ENCODE results near the gene ZC2HC1C. TPM values are rescaled to one million over a fixed set of nuclear protein-coding genes. Genes with fewer than 3 reads are reported as not detected.

The ZC2HC1C gene
- total RNA-seq, 2 experiments from 2014 or later = 0.22 to 0.30 TPM

DNA sequence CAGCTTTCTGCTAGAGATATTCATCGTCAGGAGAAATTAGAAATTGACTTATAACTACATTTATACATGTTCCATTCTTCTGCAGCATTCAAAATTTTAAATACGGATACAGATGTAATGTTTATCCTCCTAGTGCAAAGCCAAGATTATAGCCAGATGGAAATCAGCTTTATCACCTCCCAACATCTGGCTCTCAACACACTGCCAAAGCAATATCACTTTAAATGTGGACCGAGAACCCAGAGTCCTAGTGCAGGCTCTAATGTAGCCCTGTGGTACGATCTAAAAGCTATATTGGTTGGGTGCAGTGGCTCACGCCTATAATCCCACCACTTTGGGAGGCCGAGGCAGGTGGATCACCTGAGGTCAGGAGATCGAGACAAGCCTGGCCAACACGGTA lies 24.7 kb upstream of the ZC2HC1C start:
- TF ChIP-seq, protein P1, sequence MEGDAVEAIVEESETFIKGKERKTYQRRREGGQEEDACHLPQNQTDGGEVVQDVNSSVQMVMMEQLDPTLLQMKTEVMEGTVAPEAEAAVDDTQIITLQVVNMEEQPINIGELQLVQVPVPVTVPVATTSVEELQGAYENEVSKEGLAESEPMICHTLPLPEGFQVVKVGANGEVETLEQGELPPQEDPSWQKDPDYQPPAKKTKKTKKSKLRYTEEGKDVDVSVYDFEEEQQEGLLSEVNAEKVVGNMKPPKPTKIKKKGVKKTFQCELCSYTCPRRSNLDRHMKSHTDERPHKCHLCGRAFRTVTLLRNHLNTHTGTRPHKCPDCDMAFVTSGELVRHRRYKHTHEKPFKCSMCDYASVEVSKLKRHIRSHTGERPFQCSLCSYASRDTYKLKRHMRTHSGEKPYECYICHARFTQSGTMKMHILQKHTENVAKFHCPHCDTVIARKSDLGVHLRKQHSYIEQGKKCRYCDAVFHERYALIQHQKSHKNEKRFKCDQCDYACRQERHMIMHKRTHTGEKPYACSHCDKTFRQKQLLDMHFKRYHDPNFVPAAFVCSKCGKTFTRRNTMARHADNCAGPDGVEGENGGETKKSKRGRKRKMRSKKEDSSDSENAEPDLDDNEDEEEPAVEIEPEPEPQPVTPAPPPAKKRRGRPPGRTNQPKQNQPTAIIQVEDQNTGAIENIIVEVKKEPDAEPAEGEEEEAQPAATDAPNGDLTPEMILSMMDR (IDR thresholded peaks at IDR 0.05) = no peak
- ATAC-seq (ENCODE audit: poor library complexity) (no peak), DNase-seq (no peak)
- Mint-ChIP-seq H3K36me3 (ENCODE audit: low read depth) (peaks cover 66% of the 10 kb centered on the region), H3K4me3 (no peak overlapping the region), H3K4me1 (ENCODE audit: low read depth) (peaks cover 69% of the 10 kb centered on the region), H3K9me3 (no peaks in the 10 kb centered on the region), H3K27me3 (no peaks in the 10 kb centered on the region), H3K27ac (no peak overlapping the region)
- Histone ChIP-seq H3K4me1 (ENCODE audit: insufficient read depth, low read length) (peaks cover 2% of the 10 kb centered on the region), H3K36me3 (ENCODE audit: insufficient read depth, low read length) (peaks cover 10% of the 10 kb centered on the region), H3K4me3 (ENCODE audit: low read length) (no peak overlapping the region), H3K27ac (ENCODE audit: low read depth in 1 of 2, low read length in 2 of 2) (no peak overlapping the region), H3K9me3 (ENCODE audit: control insufficient read depth in 1 of 2, insufficient read depth in 1 of 2, low read length in 2 of 2) (no peaks in the 10 kb centered on the region), H3K27me3 (ENCODE audit: control insufficient read depth in 1 of 2, insufficient read depth in 2 of 2, low read length in 2 of 2) (no peaks in the 10 kb centered on the region)
- intact Hi-C loops (cut with DNase I, micrococcal nuclease) = loop anchor here in 1 of 2 experiments (5.0 kb wide), 1 partner anchor 33 kb away; no protein-coding TSS in a partner anchor
- ChIA-PET CTCF (interaction anchor here (1.7 kb wide), 1 partner anchor 44 kb away, joined by 4 read pairs; no protein-coding TSS in a partner anchor), POLR2A (interaction anchor here (0.5 kb wide), 1 partner anchor 155 kb away, joined by 3 read pairs; no protein-coding TSS in a partner anchor)

DNA sequence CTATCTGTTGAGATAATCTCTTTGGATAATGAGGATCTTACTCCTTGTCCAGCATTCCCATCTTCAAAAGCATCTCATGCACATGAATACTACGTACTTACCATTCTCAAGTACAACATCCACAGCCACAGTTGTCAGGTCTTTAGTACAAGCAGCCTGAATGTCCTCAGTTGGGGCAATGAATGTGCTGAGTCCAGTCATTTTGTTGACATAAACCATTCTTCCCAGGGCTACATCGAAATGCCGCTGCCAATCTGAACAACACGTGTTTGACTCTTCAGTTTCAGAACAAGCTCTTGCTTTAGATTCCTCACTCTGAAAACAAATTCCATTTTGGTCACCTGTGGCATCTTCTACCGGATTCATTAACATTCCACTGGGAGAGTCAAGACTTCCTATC lies 23.2 kb upstream of the ZC2HC1C start:
- H3K27ac Mint-ChIP-seq = no peak overlapping the region
- H3K9me3 ChIP-seq (ENCODE audit: control insufficient read depth in 1 of 2, insufficient read depth in 1 of 2, low read length in 2 of 2) = no peaks in the 10 kb centered on the region
- H3K27ac ChIP-seq (ENCODE audit: low read depth in 1 of 2, low read length in 2 of 2) = no peak overlapping the region
- H3K36me3 ChIP-seq (ENCODE audit: insufficient read depth, low read length) = peaks cover 10% of the 10 kb centered on the region
- H3K4me3 Mint-ChIP-seq = no peak overlapping the region
- H3K27me3 Mint-ChIP-seq = no peaks in the 10 kb centered on the region
- DNase-seq (no peak), ATAC-seq (ENCODE audit: poor library complexity) (no peak)
- no peaks in the 10 kb centered on the region for H3K9me3 Mint-ChIP-seq
- peaks cover 11% of the 10 kb centered on the region for H3K4me1 ChIP-seq (ENCODE audit: insufficient read depth, low read length)
- TF ChIP-seq, protein P1 (IDR thresholded peaks at IDR 0.05) = no peak
- no peak overlapping the region for H3K4me3 ChIP-seq (ENCODE audit: low read length)
- intact Hi-C loops (cut with DNase I, micrococcal nuclease) = loop anchor here in 1 of 2 experiments (2.0 kb wide), 1 partner anchor 41 kb away; no protein-coding TSS in a partner anchor
- H3K36me3 Mint-ChIP-seq (ENCODE audit: low read depth) = peaks cover 68% of the 10 kb centered on the region
- H3K4me1 Mint-ChIP-seq (ENCODE audit: low read depth) = peaks cover 82% of the 10 kb centered on the region
- H3K27me3 ChIP-seq (ENCODE audit: control insufficient read depth in 1 of 2, insufficient read depth in 2 of 2, low read length in 2 of 2) = no peaks in the 10 kb centered on the region
- ChIA-PET CTCF (no interaction called here), POLR2A (no interaction called here)

GRCh38 chr14:75046899-75047298 lies 22.5 kb upstream of the ZC2HC1C start:
- no peaks in the 10 kb centered on the region for H3K9me3 ChIP-seq (ENCODE audit: control insufficient read depth in 1 of 2, insufficient read depth in 1 of 2, low read length in 2 of 2)
- no peak overlapping the region for H3K27ac ChIP-seq (ENCODE audit: low read depth in 1 of 2, low read length in 2 of 2)
- TF ChIP-seq, protein P1 (IDR thresholded peaks at IDR 0.05) = no peak
- Mint-ChIP-seq H3K27ac (no peak overlapping the region), H3K27me3 (no peaks in the 10 kb centered on the region), H3K4me1 (ENCODE audit: low read depth) (peaks cover 87% of the 10 kb centered on the region), H3K36me3 (ENCODE audit: low read depth) (peaks cover 65% of the 10 kb centered on the region), H3K9me3 (no peaks in the 10 kb centered on the region), H3K4me3 (no peak overlapping the region)
- ChIA-PET CTCF (no interaction called here), POLR2A (no interaction called here)
- intact Hi-C loops (cut with DNase I, micrococcal nuclease) = loop anchor here in 1 of 2 experiments (2.0 kb wide), 1 partner anchor 42 kb away; no protein-coding TSS in a partner anchor
- H3K4me1 ChIP-seq (ENCODE audit: insufficient read depth, low read length) = peaks cover 17% of the 10 kb centered on the region
- DNase-seq (no peak), ATAC-seq (ENCODE audit: poor library complexity) (no peak)
- H3K4me3 ChIP-seq (ENCODE audit: low read length) = no peak overlapping the region
- peaks cover 5% of the 10 kb centered on the region for H3K36me3 ChIP-seq (ENCODE audit: insufficient read depth, low read length)
- H3K27me3 ChIP-seq (ENCODE audit: control insufficient read depth in 1 of 2, insufficient read depth in 2 of 2, low read length in 2 of 2) = no peaks in the 10 kb centered on the region
